Measurements from ENCODE around the gene ZNF460. TPM values are rescaled to one million over a fixed set of nuclear protein-coding genes. Genes with fewer than 3 reads are reported as not detected.

ZNF460 gene
- total RNA-seq, 1 experiment from 2014 or later, result 43.1 TPM

DNA sequence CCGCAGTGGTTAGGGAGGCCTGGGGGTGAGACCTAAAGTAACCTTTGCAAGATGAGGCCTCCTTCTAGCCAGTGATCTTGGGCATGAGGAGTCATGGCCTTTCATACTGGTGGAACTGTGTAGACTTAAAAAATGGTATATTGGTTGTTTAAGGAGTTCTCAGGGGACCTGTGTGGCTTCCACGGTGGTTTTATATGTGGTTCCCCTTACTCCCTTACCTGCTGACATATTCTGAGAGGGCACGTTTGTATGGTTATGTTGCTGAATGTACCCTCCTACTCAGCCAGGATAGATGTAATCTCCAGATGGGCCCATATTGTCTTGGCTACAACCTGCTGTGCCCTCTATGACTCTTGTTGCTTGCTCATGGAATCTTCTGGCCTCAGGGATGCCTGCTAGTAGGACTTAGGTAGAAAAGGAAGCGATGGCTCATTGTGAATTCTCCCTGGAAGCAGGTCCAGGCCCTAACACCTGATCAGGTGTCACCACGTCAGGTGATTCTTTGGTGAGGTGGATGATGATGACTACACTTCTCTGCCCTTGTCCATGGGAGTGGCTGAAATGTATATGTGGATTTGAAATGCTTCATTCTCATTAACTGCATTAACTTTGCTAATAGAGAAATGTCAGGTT, 1.8 kb downstream of the ZNF460 start:
- no peaks in the 10 kb centered on the region for H4K20me1 ChIP-seq (ENCODE audit: insufficient read depth)
- intact Hi-C loops (cut with micrococcal nuclease), result no loop called here

DNA sequence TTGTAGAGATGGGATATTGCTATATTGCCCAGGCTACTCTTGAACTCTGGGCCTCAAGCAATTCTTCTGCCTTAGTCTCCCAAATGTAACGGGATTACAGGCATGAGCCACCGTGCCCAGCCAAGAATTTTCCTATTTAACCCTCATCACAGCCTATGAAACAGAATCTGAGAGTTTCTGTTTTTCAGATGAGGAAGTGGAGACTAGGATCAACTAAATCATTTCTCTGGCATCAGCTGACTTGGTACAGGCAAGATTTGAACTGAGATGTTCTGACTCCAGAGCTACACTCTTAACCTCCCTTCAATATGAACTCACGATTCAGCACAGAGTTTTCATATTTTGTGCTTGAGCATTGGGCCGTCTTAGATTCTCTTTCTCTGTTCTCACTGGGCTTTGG, 8.1 kb downstream of the ZNF460 start:
- POLR2A ChIA-PET, result no interaction called here
- no peak overlapping the region for H3K4me2 ChIP-seq (ENCODE audit: low read length)
- RAD21 ChIA-PET (ENCODE audit: low non-redundant PET in 1 of 2, low total read pairs in 2 of 2, uncharacterized antibody in 2 of 2, unreplicated experiment in 2 of 2), result no interaction called here
- no peak for ATAC-seq
- peaks cover 62 to 85% of the 10 kb centered on the region in 2 experiments for H3K36me3 ChIP-seq (ENCODE audit: control insufficient read depth in 1 of 2, insufficient read depth in 2 of 2, low read length in 2 of 2)
- intact Hi-C loops (cut with micrococcal nuclease), result no loop called here
- no peak for TF ChIP-seq CEBPB (IDR thresholded peaks at IDR 0.05; ENCODE audit: low read depth)
- TF ChIP-seq TCF7L2 (IDR thresholded peaks at IDR 0.05; ENCODE audit: borderline replicate concordance, extremely low read depth, insufficient read depth, insufficient read length), result no peak
- TF ChIP-seq, protein P1, sequence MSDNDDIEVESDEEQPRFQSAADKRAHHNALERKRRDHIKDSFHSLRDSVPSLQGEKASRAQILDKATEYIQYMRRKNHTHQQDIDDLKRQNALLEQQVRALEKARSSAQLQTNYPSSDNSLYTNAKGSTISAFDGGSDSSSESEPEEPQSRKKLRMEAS (IDR thresholded peaks at IDR 0.05), result no peak
- no peak for TF ChIP-seq EZH2 (IDR thresholded peaks at IDR 0.05)
- TF ChIP-seq SIN3A (IDR thresholded peaks at IDR 0.05; ENCODE audit: low read depth), result no peak
- no peak for TF ChIP-seq FOSL1 (IDR thresholded peaks at IDR 0.05; ENCODE audit: low read depth)
- TF ChIP-seq RAD21 (IDR thresholded peaks at IDR 0.05; ENCODE audit: low read depth), result no peak
- TF ChIP-seq SRF (IDR thresholded peaks at IDR 0.05; ENCODE audit: low read depth), result no peak
- no peak for TF ChIP-seq EGR1 (IDR thresholded peaks at IDR 0.05; ENCODE audit: low read depth)
- no peak for TF ChIP-seq SP1 (IDR thresholded peaks at IDR 0.05; ENCODE audit: low read depth)
- TF ChIP-seq, protein P2, sequence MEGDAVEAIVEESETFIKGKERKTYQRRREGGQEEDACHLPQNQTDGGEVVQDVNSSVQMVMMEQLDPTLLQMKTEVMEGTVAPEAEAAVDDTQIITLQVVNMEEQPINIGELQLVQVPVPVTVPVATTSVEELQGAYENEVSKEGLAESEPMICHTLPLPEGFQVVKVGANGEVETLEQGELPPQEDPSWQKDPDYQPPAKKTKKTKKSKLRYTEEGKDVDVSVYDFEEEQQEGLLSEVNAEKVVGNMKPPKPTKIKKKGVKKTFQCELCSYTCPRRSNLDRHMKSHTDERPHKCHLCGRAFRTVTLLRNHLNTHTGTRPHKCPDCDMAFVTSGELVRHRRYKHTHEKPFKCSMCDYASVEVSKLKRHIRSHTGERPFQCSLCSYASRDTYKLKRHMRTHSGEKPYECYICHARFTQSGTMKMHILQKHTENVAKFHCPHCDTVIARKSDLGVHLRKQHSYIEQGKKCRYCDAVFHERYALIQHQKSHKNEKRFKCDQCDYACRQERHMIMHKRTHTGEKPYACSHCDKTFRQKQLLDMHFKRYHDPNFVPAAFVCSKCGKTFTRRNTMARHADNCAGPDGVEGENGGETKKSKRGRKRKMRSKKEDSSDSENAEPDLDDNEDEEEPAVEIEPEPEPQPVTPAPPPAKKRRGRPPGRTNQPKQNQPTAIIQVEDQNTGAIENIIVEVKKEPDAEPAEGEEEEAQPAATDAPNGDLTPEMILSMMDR (IDR thresholded peaks at IDR 0.05 in 2 of 3, conservative IDR thresholded peaks at IDR 0.05 in 1 of 3; ENCODE audit: borderline replicate concordance in 1 of 3, insufficient read depth in 1 of 3, low read depth in 2 of 3, low read length in 2 of 3), result no peak
- TF ChIP-seq ELF1 (IDR thresholded peaks at IDR 0.05; ENCODE audit: borderline replicate concordance, low read depth), result no peak
- no peaks in the 10 kb centered on the region for H4K20me1 ChIP-seq (ENCODE audit: insufficient read depth)
- no peak overlapping the region for H3K27ac ChIP-seq (ENCODE audit: low read depth, low read length)
- no peaks in the 10 kb centered on the region for H3K27me3 ChIP-seq (ENCODE audit: insufficient read depth, low read length)
- H3K4me3 ChIP-seq (replicated peaks in 1 of 2; ENCODE audit: low read depth in 1 of 2, low read length in 2 of 2), result no peak overlapping the region
- CTCF ChIA-PET, result no interaction called here
- no peaks in the 10 kb centered on the region for H3K4me1 ChIP-seq (ENCODE audit: control insufficient read depth in 1 of 2, insufficient read depth in 2 of 2, low read length in 2 of 2)
- H2AFZ ChIP-seq (ENCODE audit: low read depth, low read length, poor library complexity, severe bottlenecking), result no peak overlapping the region
- H3K9me3 ChIP-seq (ENCODE audit: control insufficient read depth in 1 of 2, insufficient read depth in 1 of 2, low read depth in 1 of 2, low read length in 2 of 2), result peaks cover 0 to 9% of the 10 kb centered on the region in 2 experiments; a peak in 1 of 4 replicates
- no peak for DNase-seq (ENCODE audit: low read depth, low spot score)
- H3K9ac ChIP-seq (ENCODE audit: low read length), result no peak overlapping the region
- BruUV-seq (replicated peaks), result no TSS peak
- H3K79me2 ChIP-seq (ENCODE audit: insufficient read depth, low read length), result peaks cover 98% of the 10 kb centered on the region
- no peaks in the 10 kb centered on the region for H3K9me2 ChIP-seq (ENCODE audit: insufficient read depth)

More for the DNA sequence above, 1.8 kb downstream of the ZNF460 start:
- Histone ChIP-seq H3K4me3 (replicated peaks in 1 of 2; ENCODE audit: low read depth in 1 of 2, low read length in 2 of 2) (peak overlapping the region; percentile 99), H2AFZ (ENCODE audit: low read depth, low read length, poor library complexity, severe bottlenecking) (no peak overlapping the region), H3K9me3 (ENCODE audit: control insufficient read depth in 1 of 2, insufficient read depth in 1 of 2, low read depth in 1 of 2, low read length in 2 of 2) (no peaks in the 10 kb centered on the region), H3K79me2 (ENCODE audit: insufficient read depth, low read length) (peaks cover 77% of the 10 kb centered on the region), H3K27me3 (ENCODE audit: insufficient read depth, low read length) (no peaks in the 10 kb centered on the region), H3K36me3 (ENCODE audit: control insufficient read depth in 1 of 2, insufficient read depth in 2 of 2, low read length in 2 of 2) (peaks cover 25 to 44% of the 10 kb centered on the region in 2 experiments), H3K4me2 (ENCODE audit: low read length) (peak overlapping the region; percentile 99), H3K9me2 (ENCODE audit: insufficient read depth) (no peaks in the 10 kb centered on the region), H3K4me1 (ENCODE audit: control insufficient read depth in 1 of 2, insufficient read depth in 2 of 2, low read length in 2 of 2) (peaks cover 9 to 23% of the 10 kb centered on the region in 2 experiments), H3K27ac (ENCODE audit: low read depth, low read length) (no peak overlapping the region), H3K9ac (ENCODE audit: low read length) (no peak overlapping the region; the same call in 1 of the 2 replicates)
- no peak for ATAC-seq
- RAD21 ChIA-PET (ENCODE audit: low non-redundant PET in 1 of 2, low total read pairs in 2 of 2, uncharacterized antibody in 2 of 2, unreplicated experiment in 2 of 2), result no interaction called here
- no peak for DNase-seq (ENCODE audit: low read depth, low spot score)
- CTCF ChIA-PET, result no interaction called here
- POLR2A ChIA-PET, result no interaction called here
- no TSS peak for BruUV-seq (replicated peaks)
- TF ChIP-seq ZNF274 (IDR thresholded peaks at IDR 0.05; ENCODE audit: low read depth, low read length), result no peak
- TF ChIP-seq, protein P3, sequence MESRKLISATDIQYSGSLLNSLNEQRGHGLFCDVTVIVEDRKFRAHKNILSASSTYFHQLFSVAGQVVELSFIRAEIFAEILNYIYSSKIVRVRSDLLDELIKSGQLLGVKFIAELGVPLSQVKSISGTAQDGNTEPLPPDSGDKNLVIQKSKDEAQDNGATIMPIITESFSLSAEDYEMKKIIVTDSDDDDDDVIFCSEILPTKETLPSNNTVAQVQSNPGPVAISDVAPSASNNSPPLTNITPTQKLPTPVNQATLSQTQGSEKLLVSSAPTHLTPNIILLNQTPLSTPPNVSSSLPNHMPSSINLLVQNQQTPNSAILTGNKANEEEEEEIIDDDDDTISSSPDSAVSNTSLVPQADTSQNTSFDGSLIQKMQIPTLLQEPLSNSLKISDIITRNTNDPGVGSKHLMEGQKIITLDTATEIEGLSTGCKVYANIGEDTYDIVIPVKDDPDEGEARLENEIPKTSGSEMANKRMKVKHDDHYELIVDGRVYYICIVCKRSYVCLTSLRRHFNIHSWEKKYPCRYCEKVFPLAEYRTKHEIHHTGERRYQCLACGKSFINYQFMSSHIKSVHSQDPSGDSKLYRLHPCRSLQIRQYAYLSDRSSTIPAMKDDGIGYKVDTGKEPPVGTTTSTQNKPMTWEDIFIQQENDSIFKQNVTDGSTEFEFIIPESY (IDR thresholded peaks at IDR 0.05; ENCODE audit: extremely low read depth, insufficient replicate concordance, low read length), result no peak
- TF ChIP-seq ZFX (IDR thresholded peaks at IDR 0.05), result no peak
- no peak for TF ChIP-seq SRF (IDR thresholded peaks at IDR 0.05; ENCODE audit: low read depth)
- TF ChIP-seq JUND (IDR thresholded peaks at IDR 0.05), result no peak

All from HCT116 (cell line).